Stimulated activated CD8-positive, alpha-beta memory T cell treated with anti-CD3 and anti-CD28 coated beads, Interleukin-7, amount 100 ng/mL, for 1 hour (primary cell): Measurements from ENCODE around the gene CEND1.

Experiments used
- DNase-seq, 2 donors: peaks; one replicate each; pipeline ENCODE4 v3.0.0-alpha.2; 2020; ENCODE audit warnings: low read depth in 2 of 2

The CEND1 gene

GRCh38 chr11:794766-795633 lies 5.1 kb upstream of the CEND1 start:
- no peak for DNase-seq

DNA sequence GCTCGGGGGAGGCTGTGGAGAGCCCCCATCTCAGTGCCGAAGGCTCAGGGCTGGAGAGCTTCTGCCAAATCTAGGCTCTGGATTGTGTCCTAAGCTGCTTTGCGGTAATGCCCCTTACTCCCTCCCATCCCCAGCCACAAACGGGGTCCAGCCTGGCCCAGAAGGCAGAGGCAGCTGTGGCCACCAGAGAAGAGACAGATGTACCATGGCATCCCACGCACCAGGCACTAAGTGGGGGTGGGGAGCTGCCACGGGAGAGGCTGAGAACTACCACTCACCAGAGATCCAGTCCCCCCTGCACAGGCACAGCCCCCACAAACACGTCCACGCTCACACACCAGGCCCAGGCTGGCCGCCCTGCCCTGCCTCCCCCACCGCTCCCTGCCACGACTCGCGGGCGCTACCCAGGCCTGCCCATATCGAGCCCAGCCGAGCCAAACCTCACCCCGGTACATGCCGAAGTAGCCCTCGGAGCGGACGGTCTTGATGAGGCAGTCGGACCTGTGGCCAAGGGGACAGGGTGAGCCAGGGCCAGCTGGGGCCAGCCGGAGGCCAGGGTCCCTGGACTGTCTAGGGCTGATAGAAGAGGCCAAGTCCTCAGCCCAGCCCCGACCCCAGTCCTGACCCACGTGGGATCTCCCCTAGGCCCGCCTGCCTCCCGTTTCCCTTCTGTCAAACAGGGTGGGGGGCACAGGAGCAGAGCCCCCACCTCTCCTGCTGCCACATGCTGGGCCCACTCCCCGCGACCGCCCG lies 4.3 kb upstream of the CEND1 start:
- DNase-seq: no peak

GRCh38 chr11:793556-793955 lies 3.7 kb upstream of the CEND1 start:
- no peak for DNase-seq

DNA sequence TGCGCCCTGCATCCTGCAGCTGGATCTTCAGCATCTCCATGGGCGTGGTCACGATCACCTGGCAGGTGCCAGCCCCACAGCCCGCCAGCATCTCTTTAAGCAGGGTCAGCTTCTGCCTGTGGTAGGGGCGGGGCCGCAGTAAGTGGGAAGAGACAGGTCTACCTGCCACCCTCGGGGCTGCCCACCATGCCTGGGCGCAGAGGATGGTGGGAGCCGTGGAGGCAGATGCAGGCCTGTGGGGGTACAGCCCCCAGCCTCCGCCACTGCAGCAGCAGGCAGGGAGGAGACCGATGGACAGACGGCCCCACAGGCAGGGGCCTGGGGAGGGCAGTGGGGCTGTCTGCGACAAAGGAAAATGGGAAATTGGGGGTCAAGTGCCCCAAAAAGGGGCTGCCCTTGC lies 3.0 kb upstream of the CEND1 start:
- no peak for DNase-seq

- DNase-seq: no peak
Observed at GRCh38 chr11:792535-792821, 2.6 kb upstream of the CEND1 start.

DNA sequence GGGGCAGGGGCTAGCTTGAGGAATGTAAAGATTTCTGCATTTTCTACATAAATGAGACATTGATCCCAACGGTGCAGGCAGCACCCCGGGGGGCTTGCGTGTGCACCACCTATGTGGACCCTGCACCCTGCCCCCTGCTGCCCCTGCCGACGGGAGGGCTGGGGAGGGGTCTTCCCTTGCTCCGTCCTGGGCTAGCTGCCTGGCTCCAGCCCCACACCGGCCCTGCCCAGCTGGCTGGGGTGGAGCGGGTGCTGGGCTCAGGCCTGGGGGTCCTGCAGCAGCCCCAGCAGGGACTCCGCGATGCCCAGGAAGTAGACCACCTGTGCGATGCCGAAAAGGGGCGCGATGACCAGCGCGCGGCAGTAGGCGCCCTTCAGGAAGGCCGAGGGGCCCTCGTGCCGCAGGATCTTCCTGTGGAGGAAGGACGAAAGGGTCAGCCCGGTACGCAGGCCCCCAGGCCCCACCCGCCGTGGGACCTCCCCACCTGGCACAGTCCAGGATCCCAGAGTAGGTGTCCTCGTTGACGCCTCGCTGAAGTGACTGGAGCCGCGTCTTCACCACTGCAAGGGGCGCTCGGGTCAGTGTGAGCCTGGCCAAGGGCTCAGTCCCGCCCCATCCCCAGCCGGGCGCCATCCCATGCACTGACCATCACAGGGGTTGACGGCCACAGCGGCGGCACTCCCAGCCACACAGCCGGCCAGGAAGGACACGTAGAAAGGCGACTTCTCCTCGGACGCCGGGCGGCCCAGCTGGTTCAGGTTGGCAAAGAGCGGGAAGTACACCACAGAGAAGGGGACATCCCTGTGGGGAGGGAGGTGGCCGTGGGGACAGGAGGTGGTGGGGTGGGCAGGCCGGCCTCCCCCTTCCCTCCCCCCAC lies 2.0 kb upstream of the CEND1 start:
- no peak for DNase-seq

- DNase-seq: no peak
Observed at GRCh38 chr11:790721-791564, 1.1 kb upstream of the CEND1 start.

DNA sequence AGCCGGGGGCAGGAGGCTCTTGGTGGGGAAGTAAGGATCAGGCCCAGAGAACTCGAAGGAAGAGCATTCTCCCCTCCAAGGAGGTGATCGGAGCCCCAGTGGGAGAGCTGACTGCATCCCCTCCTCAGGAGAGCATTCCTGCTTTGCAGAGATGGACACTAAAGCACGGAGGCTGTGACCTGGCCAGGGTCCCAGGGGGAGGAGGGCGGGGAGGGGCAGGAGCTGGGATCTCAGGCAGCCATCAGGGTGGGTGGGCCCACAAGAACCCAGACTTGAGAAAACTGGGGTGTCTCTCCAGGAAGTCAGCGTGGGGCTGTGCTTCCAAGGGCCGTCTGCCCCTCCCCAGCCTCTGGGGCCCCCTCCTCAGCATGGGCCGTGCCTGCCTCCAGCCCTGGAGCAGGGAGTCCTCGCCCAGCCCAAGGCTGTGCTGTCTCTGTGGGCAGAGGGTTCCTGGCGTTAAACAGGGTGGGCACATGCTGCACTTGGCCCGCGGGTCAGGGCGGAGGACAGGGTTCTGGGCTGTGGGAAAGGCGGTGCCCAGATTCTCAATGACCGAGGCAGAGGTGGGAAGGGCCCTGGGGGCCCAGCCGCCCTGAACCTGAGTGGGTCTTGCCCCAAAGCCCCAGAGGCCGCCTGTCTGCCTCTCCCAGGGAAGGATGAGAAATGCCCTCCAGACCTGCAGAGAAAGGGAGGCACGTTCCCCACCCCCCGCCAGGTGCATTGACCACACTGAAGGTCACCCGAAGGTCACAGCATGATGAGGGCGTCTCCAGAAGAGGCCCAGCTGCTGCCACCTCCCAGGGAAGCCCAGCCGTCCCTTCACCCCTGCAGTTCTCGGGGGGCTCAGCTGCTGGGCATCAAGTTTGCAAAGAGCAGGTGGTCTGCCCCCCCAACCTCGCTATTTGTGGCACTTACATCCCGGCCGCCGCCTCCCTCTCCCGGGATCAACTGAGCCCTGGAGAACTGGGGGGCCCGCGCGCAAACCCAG lies 643 bp downstream of the CEND1 start:
- DNase-seq: no peak

- DNase-seq: no peak
Observed at GRCh38 chr11:788009-788640, 1.8 kb downstream of the CEND1 start.

DNA sequence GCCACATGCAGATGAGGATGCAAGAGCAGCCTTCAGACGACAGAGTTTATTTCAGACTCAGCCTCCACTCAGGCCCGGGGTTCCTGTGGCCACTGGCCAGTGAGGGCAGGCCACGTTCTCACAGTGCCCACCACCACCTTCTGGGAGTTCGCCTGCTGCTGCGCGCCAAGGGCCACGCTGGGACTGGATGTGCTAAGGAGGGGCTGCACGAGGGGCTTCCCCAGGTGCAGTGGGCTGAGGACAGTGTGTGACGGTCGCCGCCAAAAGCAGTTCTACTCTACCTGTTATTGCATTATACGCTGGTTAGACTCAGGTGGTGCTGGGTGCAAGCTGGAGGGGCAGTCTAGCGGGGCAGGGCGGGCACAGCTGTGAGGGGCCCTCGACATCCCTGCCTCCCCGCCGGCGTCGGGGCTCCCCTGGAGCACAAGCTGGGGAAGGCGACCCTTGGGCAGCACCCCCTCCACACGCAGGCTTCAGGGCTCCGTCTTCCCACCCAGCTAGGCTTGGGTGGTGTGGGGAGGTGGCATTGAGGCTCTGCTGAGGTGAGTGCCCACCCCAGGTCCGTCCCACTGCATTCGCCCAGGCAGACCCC lies 2.7 kb downstream of the CEND1 start:
- DNase-seq: no peak

GRCh38 chr11:786235-787083 lies 3.4 kb downstream of the CEND1 start:
- DNase-seq: no peak

DNA sequence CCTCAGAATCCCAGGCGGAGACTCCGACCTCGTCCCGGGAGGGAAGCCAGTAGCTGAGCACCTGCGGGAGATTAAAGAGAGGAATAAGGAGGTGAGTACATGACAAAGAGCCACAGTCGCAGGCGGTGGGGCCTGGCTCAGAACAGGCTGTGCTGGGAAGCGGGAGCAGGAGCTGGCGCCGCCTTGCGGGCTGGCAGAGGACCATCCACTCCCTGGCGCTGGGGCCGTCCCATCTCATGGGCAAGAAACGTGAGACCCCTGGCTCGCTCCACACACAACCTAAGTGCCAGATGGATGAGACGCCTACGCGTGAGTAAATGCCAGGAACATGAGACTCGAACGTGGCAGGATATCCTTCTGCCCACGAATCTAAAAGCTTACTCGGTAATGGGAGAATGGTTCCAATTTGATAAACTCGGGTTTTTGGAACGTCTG lies 6.3 kb downstream of the CEND1 start:
- DNase-seq: no peak

DNA sequence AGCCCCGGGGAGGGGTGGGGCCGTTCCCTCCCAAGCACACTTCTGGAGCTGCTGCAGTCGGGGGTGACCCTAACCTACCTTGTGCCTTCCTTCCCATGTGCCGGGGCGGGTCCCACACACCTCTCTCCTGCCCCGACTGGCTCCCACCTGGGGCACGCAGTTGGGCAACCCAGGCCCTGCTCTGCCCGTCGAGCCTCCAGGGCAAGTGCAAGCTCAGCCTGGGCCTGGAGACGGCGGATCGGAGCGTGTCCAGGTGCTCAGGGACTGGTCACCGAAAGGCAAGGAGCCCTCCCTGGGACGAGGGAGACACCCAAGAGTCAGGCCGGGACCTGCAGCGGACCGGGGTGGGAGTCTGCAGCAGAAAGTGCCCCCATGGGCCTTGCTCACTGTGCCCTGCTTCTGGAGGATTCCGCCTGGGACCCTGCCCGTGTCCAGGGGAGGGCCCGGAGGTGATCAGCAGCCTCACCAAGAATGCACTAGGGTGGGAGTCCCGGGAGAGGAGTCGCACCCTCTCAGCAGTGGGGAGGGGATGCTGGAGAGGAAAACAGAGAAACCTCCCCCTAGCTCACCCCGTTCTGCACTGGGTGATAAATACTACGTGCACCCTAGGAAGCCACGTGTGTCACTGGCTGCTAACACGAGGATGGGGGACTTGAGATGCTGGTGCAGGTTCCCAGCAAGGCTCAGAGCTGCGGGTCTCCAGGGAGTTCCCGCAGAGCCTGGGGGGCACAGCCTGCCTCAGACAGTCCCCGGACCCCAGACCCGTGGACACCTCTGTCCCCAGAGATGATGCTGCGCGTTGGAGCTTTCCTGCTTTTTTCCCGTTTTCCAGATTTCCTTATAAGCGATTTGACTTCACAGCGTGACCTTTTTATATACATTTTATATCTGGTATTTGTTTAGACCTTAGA lies 7.4 kb downstream of the CEND1 start:
- no peak for DNase-seq

- no peak for DNase-seq
Observed at GRCh38 chr11:779955-780532, 9.8 kb downstream of the CEND1 start.

GRCh38 chr11:778976-779954 lies 10.6 kb downstream of the CEND1 start:
- no peak for DNase-seq
